A172 (cell line): ENCODE measurements around the gene C1S. TPM values are rescaled to one million over a fixed set of nuclear protein-coding genes. Genes with fewer than 3 reads are reported as not detected.
A peak's percentile ranks its signal among the peaks of the same experiment; 100 is the strongest.
"Not testable (repeated sequence)": the region's sequence is repeated elsewhere in the genome, so short reads cannot be mapped to it uniquely, and the experiment has no call there.

Experiments used
- DNase-seq: peaks from one replicate; pipeline ENCODE4 v3.0.0-alpha.2; 2015; ENCODE audit warnings: low spot score
- total RNA-seq: library from RNA; depleted of rRNA; stranded (reverse); fragments of >200 nt; shearing (Covaris generic); gene quantifications from 2 replicates; pipeline ENCODE4 v1.2.3, GENCODE V29; 2014

Gene C1S
- total RNA-seq, 1 experiment from 2014 or later = 20.3 TPM

GRCh38 chr12:7102582-7102981 is 42.1 kb downstream of the C1S start:
- DNase-seq = no peak

DNA sequence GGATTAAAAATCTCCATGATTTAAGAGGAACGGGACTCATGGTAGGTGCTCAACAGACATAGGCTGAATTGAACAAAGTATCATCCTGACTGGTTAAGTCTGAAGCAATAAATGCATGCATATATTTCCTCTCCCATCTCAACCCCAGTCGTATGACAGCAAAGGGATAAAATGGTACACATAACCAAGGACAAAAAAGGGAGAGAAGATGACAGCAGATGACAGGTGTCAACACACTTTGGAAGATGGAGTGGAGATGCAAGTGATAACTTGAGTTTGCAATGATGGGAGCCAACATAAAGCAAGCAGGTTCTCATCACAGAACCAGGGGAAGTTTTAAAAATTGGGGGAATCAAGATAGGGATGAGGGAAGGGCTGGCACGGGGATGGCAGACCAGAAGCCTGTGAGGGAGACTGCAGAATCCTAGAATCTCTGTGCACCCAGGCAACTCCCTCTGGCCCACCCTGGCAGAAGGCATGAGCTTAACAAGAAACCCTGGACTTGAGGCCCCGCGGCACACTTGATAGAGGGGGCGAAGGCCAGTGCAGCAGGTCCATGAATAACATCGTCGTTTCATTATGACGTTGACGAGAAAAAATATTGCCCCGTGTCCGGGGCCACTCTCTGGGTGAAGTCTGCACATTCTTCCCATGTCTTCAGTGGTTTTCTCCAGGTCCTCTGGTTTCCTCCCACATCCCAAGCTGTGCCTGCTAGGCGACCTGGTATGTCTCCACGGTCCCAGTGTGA is 43.5 kb downstream of the C1S start:
- DNase-seq = no peak

DNA sequence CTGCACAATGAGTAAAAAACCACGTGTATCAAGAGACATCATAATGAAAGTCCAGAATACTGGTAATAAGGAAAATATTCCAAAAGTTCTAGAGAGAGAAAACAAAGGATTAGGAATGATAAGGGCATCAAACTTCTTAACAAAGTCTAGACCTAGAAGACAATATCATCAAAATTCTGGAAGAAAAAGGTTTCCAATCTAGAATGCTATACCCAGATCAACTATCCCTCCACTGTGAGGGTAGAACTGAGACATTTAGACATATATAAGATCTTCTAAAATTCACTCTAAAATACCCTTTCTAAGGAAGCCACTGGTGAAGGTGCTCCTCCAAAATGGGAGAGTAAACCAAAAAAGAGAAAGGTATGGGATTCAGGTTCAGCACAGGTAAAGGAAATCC is 45.6 kb downstream of the C1S start:
- DNase-seq = no peak

- DNase-seq = not testable (repeated sequence)
These were observed 46.7 kb downstream of the C1S start for GRCh38 chr12:7107181-7107580.

DNA sequence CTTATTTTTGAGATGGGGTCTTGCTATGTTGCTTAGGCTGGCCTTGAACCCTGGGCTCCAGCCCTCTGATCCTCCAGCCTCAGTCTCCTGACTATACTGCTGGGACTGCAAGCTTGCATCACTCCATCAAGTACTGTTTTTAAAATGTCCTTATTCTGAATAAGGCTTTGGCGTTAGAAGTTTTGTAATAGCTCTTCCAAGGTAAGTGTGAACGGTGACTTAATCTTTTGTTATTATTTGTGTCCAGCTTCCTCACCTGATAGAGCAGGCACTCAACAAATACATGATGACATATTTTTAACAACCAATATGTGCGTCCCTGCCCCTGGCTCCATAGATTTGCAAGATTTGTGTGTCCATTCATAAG is 47.1 kb downstream of the C1S start:
- DNase-seq = no peak

GRCh38 chr12:7108003-7108795 is 47.7 kb downstream of the C1S start:
- DNase-seq = peak; percentile 56

GRCh38 chr12:7108796-7109571 is 48.5 kb downstream of the C1S start, which contains the start of gene C1RL:
C1RL (minus strand) TSS chr12:7109214; CDS start chr12:7109180, 34 bp downstream.
- peak; percentile 67 for DNase-seq

- no peak for DNase-seq
These were observed 49.0 kb downstream of the C1S start for GRCh38 chr12:7109572-7109920.

DNA sequence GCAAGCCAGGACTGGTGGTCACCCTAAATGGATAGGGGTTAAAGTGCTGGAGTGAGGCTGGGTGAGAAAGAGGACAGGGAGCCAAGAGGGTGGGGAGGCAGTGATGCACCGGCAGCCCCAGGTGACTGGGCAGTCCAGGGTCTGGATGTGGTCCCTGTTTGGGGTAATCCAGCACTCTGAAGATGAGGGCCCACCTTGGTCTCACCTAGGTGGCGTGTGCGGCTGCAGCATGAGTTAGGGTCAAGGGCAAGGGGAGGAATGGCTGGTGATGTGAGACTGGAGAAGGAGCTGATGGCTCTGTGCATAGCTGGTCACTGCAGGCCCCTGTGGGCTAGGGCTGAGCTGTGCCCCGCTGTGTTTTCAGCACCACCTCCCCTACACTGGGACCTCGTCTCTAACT is 50.1 kb downstream of the C1S start:
- no peak for DNase-seq

- DNase-seq = no peak
These were observed 51.5 kb downstream of the C1S start for GRCh38 chr12:7112041-7112440.

DNA sequence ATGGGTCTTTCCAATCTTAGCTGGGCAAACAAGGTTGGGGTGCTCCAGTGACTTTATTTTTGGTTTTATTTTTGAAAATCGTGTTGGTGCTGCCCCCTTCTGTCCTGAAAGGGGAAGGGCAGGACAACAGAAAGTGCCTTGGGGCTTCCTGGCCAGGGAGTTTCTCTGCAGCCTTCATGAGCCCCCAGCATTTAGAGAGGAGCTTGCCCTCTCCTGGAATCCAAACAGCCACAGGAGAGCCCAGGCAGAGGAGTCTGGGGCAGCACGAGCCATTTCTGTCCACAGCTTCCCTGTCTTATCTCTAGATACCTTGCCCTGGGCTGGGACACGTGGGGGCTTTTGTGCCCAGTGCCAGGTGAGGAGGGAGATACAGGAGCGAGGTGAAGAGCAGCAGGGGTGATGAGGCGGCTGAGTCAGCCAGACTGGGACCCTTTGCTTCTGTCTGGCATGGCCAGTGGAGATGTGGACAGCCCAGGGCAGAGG is 52.9 kb downstream of the C1S start:
- no peak for DNase-seq

DNA sequence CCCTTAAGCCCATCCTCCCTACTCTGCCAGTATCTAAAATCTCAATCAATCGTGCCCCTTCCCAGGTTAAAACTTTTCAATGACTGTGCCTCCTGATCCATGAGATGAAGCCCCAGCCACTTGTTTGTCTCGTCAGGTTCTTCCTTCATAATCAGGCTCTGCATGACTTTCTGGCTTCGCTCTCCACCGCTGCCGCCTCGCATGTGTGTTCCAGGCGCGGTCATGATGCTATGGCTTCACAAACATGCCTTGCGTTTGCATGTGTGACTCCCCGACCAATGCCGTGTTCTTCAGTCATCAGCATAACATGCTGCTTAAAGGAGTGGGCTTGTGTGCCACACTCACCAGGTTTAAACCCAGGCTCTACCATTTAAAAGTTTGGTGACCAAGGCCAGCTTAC is 53.5 kb downstream of the C1S start:
- DNase-seq = no peak

GRCh38 chr12:7114851-7115250 is 54.3 kb downstream of the C1S start:
- no peak for DNase-seq

DNA sequence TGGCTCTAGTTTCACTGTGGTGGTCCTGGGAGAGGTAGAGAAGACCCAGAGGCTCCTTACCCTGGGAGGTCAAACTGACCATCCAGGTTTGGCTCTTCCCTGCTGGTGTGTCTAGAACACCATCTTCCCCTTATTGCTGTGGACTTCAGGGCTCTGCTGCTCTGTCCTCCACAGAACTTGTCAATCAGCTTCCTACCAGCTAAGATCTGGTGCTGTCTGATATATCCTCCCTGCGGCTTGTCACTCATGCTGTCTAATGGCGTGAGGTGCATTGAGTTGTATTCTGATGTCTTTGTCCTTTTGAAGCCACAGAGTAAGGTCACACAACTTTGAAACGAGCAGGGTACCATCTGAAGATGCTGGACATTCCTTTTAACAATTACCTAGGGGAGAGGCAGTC is 55.7 kb downstream of the C1S start:
- DNase-seq = no peak

- DNase-seq = no peak
These were observed 56.4 kb downstream of the C1S start for GRCh38 chr12:7116916-7117315.

DNA sequence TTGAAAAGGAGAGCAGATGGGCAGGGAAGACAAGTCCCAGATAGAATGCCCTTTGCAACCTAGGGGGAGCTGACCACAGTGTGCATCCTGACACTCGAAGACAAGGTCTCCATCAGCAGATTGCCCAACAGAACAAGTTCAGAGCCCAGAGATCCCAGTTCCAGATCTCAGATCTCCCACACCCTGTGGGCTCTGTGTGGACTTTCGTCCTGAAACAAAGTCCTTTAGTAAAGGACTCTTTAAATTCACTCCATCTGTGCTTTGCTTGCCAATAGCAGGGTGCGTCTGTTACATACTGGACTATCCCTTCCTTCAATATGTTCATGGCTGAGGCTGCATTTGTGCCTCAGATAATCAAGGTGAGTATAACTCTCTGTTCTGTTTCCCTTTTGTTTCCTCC is 57.2 kb downstream of the C1S start:
- no peak for DNase-seq

DNA sequence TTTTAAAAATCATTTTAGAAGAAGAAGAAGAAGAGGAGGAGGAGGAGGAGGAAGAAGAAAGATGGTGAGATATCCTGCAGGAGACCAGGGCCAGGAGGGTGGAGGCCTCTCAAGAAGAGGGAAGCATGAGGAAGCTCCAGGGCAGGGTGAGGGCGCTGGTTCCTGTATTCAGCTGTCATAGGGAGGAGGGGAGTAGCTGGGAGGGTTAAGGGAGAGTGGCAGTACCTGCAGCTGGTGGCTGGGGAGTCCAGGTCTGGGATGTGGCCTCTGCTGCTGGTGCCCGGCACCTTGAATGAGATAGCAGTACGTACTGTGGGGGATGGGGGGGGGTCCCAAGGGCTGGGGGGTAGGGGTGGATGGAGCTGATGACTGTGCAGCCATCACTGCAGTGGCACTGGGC is 58.4 kb downstream of the C1S start:
- DNase-seq = no peak

DNA sequence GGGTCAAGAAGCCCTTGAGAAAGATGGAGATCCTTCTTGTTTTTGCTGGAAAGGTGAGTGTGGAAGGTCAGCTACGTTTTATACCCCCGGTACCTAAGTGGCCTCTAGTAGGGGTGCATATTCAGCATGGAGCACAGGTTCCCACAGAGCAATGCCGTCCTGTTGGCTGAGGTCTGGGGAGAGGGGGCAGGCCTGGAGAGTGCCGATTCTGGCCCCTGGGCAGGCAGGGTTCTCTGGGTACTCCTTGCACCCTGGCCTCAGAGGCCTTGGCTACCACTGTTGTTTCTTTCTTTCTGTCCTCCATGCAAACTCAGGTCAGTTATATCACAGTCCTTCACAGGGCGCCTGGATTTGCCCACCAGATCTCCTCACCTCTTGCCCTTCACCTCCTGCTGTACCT is 59.6 kb downstream of the C1S start:
- no peak for DNase-seq
